ENCODE measurements around the gene STXBP6.

Gene STXBP6

DNA sequence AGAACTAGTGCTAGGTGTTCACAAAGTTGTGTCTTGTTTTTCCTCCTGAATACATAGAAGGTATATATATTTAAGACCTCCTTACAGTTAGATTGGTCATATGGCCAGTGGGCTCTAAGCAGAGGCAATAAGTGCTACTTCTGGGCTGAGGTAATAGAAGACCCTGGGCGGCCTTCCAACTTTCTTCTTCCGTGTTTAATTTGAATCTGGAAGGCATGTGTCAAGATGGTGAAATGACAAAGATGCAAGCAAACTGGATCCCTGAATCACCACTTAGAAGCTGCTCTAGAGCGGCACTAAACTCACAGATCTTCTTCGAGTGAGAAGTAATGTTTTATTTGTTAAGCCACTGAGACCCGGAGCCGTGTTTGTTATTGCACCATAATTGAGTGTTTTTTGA is 215.0 kb downstream of the STXBP6 start:
- TF ChIP-seq POLR2AphosphoS5 (IDR thresholded peaks at IDR 0.05; ENCODE audit: low read depth, low read length): no peak
- no peak for TF ChIP-seq SIN3A (IDR thresholded peaks at IDR 0.05; ENCODE audit: borderline replicate concordance, insufficient read depth, low read length)
- TF ChIP-seq FOXP2 (optimal IDR thresholded peaks at IDR 0.05; ENCODE audit: borderline replicate concordance, extremely low read depth, extremely low read length, insufficient read depth): no peak
- TF ChIP-seq, protein P1, sequence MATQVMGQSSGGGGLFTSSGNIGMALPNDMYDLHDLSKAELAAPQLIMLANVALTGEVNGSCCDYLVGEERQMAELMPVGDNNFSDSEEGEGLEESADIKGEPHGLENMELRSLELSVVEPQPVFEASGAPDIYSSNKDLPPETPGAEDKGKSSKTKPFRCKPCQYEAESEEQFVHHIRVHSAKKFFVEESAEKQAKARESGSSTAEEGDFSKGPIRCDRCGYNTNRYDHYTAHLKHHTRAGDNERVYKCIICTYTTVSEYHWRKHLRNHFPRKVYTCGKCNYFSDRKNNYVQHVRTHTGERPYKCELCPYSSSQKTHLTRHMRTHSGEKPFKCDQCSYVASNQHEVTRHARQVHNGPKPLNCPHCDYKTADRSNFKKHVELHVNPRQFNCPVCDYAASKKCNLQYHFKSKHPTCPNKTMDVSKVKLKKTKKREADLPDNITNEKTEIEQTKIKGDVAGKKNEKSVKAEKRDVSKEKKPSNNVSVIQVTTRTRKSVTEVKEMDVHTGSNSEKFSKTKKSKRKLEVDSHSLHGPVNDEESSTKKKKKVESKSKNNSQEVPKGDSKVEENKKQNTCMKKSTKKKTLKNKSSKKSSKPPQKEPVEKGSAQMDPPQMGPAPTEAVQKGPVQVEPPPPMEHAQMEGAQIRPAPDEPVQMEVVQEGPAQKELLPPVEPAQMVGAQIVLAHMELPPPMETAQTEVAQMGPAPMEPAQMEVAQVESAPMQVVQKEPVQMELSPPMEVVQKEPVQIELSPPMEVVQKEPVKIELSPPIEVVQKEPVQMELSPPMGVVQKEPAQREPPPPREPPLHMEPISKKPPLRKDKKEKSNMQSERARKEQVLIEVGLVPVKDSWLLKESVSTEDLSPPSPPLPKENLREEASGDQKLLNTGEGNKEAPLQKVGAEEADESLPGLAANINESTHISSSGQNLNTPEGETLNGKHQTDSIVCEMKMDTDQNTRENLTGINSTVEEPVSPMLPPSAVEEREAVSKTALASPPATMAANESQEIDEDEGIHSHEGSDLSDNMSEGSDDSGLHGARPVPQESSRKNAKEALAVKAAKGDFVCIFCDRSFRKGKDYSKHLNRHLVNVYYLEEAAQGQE (IDR thresholded peaks at IDR 0.05; ENCODE audit: insufficient read depth in 1 of 2, low read depth in 2 of 2, low read length in 2 of 2): no peak
- no peak for TF ChIP-seq TAF1 (IDR thresholded peaks at IDR 0.05; ENCODE audit: borderline replicate concordance, insufficient read depth, low read length)

DNA sequence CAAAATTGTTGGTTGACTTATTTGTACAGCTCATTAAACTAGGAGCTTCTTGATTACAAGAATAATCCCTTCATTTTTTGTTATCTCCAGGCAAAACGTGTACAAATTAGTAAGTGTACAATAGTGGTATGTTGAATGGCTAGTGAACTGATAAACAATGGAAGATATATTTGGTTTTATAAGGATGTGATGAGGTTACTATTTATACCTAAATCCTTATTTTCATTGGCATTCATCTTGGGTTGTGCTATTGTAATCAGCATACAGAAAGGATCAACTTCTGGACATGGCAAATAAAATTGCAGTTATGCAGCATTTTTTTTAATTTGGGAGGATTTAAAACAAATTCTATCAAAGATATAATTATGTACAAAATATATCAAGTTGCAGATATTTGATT is 216.6 kb downstream of the STXBP6 start:
- TF ChIP-seq, protein P1 (IDR thresholded peaks at IDR 0.05; ENCODE audit: insufficient read depth in 1 of 2, low read depth in 2 of 2, low read length in 2 of 2): no peak
- no peak for TF ChIP-seq TAF1 (IDR thresholded peaks at IDR 0.05; ENCODE audit: borderline replicate concordance, insufficient read depth, low read length)
- no peak for TF ChIP-seq POLR2AphosphoS5 (IDR thresholded peaks at IDR 0.05; ENCODE audit: low read depth, low read length)
- TF ChIP-seq FOXP2 (optimal IDR thresholded peaks at IDR 0.05; ENCODE audit: borderline replicate concordance, extremely low read depth, extremely low read length, insufficient read depth): no peak
- no peak for TF ChIP-seq SIN3A (IDR thresholded peaks at IDR 0.05; ENCODE audit: borderline replicate concordance, insufficient read depth, low read length)

DNA sequence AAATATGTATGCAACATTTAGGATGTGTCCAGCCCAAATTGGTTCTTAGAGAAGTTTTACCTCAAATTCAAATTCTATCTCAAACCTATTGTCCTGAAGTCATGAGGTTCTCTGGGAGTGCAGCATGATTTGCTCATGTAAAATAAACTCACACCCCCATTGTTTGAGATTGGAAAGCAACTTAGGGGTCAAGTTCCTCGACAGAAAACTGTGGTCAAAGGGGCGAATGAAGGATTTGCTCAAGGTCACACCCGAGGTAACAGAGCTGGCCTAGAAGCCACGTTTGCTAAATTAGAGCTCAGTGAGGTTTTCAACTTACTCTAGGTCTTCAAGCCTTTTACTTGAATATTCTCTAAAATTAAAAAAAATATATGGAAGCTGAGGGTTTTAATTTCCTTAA is 218.3 kb downstream of the STXBP6 start:
- TF ChIP-seq, protein P1 (IDR thresholded peaks at IDR 0.05; ENCODE audit: insufficient read depth in 1 of 2, low read depth in 2 of 2, low read length in 2 of 2): no peak
- no peak for TF ChIP-seq SIN3A (IDR thresholded peaks at IDR 0.05; ENCODE audit: borderline replicate concordance, insufficient read depth, low read length)
- TF ChIP-seq TAF1 (IDR thresholded peaks at IDR 0.05; ENCODE audit: borderline replicate concordance, insufficient read depth, low read length): no peak
- no peak for TF ChIP-seq POLR2AphosphoS5 (IDR thresholded peaks at IDR 0.05; ENCODE audit: low read depth, low read length)
- no peak for TF ChIP-seq FOXP2 (optimal IDR thresholded peaks at IDR 0.05; ENCODE audit: borderline replicate concordance, extremely low read depth, extremely low read length, insufficient read depth)

DNA sequence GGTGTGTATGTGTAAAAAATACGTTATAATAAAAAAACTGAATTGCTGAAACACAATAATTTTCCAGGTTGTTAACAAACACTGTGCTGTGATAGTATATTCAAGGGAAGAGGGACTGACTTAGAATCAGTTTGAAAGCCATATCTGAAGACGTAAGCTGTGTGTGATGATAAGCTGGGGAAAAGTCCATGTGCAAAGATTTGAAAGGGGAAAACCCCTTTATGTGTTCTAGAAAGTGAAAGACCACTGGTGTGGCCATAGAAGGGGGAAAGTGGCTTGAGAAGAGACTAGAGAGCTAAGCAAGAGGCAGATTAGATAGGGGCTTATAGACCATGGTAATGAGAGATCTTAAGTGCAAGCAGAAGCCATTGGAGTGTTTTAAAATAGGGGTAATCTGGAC is 220.1 kb downstream of the STXBP6 start:
- TF ChIP-seq POLR2AphosphoS5 (IDR thresholded peaks at IDR 0.05; ENCODE audit: low read depth, low read length): no peak
- TF ChIP-seq, protein P1 (IDR thresholded peaks at IDR 0.05; ENCODE audit: insufficient read depth in 1 of 2, low read depth in 2 of 2, low read length in 2 of 2): no peak
- TF ChIP-seq FOXP2 (optimal IDR thresholded peaks at IDR 0.05; ENCODE audit: borderline replicate concordance, extremely low read depth, extremely low read length, insufficient read depth): no peak

DNA sequence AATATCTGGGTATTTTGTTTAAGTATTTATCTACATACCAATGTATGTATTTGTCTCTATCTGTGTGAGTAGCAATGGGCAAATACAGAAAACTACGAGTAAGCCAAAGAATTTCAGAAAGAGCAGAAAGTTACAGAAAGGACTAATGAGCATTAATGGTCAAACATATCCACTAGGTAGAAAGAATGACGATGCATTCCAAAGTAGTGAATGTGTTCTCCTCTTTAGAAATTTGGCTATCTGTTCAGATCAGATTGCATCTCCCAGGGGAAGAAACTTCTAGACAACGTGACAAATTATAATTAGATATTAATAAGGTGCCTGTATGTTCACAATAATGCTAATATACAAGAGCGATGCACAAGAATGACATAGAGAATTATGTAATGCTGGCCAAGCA is 221.5 kb downstream of the STXBP6 start:
- TF ChIP-seq POLR2AphosphoS5 (IDR thresholded peaks at IDR 0.05; ENCODE audit: low read depth, low read length) (no peak), SIN3A (IDR thresholded peaks at IDR 0.05; ENCODE audit: borderline replicate concordance, insufficient read depth, low read length) (no peak), TAF1 (IDR thresholded peaks at IDR 0.05; ENCODE audit: borderline replicate concordance, insufficient read depth, low read length) (no peak), FOXP2 (optimal IDR thresholded peaks at IDR 0.05; ENCODE audit: borderline replicate concordance, extremely low read depth, extremely low read length, insufficient read depth) (no peak)
- TF ChIP-seq, protein P1 (IDR thresholded peaks at IDR 0.05; ENCODE audit: insufficient read depth in 1 of 2, low read depth in 2 of 2, low read length in 2 of 2): no peak
